B cell (primary cell): ENCODE results near the gene THEM5. TPM values are rescaled to one million over a fixed set of nuclear protein-coding genes. Genes with fewer than 3 reads are reported as not detected.

ENCODE experiments used
- ATAC-seq: fragments of 200-7000 bp; cut with Tn5 transposase; one replicate; pipeline ENCODE4 v1.10.0; 2021; ENCODE audit warnings: low read depth, mild to moderate bottlenecking, moderate number of reproducible peaks, moderate library complexity
- CTCF ChIA-PET: fragments of 350-600 bp; sonication (Branson Sonifier 250); formaldehyde crosslinking; loops from one replicate; lab custom pipeline; 2021; ENCODE audit warnings: antibody characterized with exemption, inconsistent platforms; lab: Charles Lee
- POLR2A ChIA-PET: fragments of 350-600 bp; sonication (Branson Sonifier 250); formaldehyde crosslinking; loops from one replicate; lab custom pipeline; 2021; ENCODE audit warnings: antibody characterized with exemption; lab: Charles Lee
- DNase-seq: peaks from one replicate; pipeline ENCODE4 v3.0.0; 2013
- H2AFZ ChIP-seq: 2 replicates; pipeline ENCODE4 v1.6.1; 2012; ENCODE audit warnings: mild to moderate bottlenecking, low read depth, low read length; ENCODE audit not compliant: insufficient read depth, poor library complexity, severe bottlenecking
- H3K27ac ChIP-seq, 2 donors: 1 replicate in 1 of 2; 2 replicates in 1 of 2; pipeline ENCODE4 v1.5.1; 2012 to 2013; ENCODE audit warnings: low read length in 2 of 2, mild to moderate bottlenecking in 2 of 2, moderate library complexity in 1 of 2
- H3K27me3 ChIP-seq, 4 experiments: fragments of 200-600 bp in 1 of 4; sonication (generic) in 1 of 4; replicated peaks in 1 of 4; 1 replicate in 2 of 4; 2 replicates in 2 of 4; pipeline versions ENCODE4 v1.6.1 to v1.7.0; 2013 to 2016; ENCODE audit warnings: low read length in 3 of 4, mild to moderate bottlenecking in 2 of 4, mixed read lengths in 1 of 4, moderate library complexity in 1 of 4; ENCODE audit not compliant: insufficient read depth in 4 of 4, control insufficient read depth in 3 of 4; ENCODE audit errors: control extremely low read depth in 1 of 4
- H3K36me3 ChIP-seq, 2 experiments: replicated peaks in 1 of 2; 1 replicate in 1 of 2; 2 replicates in 1 of 2; pipeline versions ENCODE4 v1.6.1 to v1.7.1; 2013; ENCODE audit warnings: low read length in 1 of 2; ENCODE audit not compliant: insufficient read depth in 2 of 2, control insufficient read depth in 1 of 2; ENCODE audit errors: control extremely low read depth in 1 of 2, extremely low read depth in 1 of 2
- H3K4me1 ChIP-seq, 2 donors: fragments of 200-600 bp in 1 of 2; sonication (generic) in 1 of 2; 1 replicate in 1 of 2; 2 replicates in 1 of 2; pipeline versions ENCODE4 v1.5.1 to v1.6.1; 2013 to 2017; ENCODE audit warnings: low read length in 2 of 2; ENCODE audit not compliant: control insufficient read depth in 2 of 2, insufficient read depth in 2 of 2
- H3K4me2 ChIP-seq: replicated peaks from 2 replicates; pipeline ENCODE3; 2012; ENCODE audit warnings: mild to moderate bottlenecking, low read depth, low read length; ENCODE audit not compliant: poor library complexity, severe bottlenecking
- H3K4me3 ChIP-seq, 5 experiments: fragments of 200-600 bp in 1 of 5; sonication (generic) in 1 of 5; 1 replicate in 3 of 5; 2 replicates in 2 of 5; pipeline versions ENCODE4 v1.5.1 to v1.7.0; 2011 to 2016; ENCODE audit warnings: low read length in 4 of 5, mild to moderate bottlenecking in 4 of 5, low read depth in 2 of 5, control low read depth in 1 of 5, moderate library complexity in 1 of 5; ENCODE audit not compliant: insufficient read depth in 1 of 5; ENCODE audit errors: control extremely low read depth in 1 of 5, extremely low read depth in 1 of 5
- H3K79me2 ChIP-seq: fragments of 200-600 bp; sonication (generic); one replicate; pipeline ENCODE4 v1.6.0; 2016; ENCODE audit warnings: low read length; ENCODE audit not compliant: control insufficient read depth, insufficient read depth
- H3K9ac ChIP-seq: fragments of 200-600 bp; sonication (generic); 2 replicates; pipeline ENCODE4 v1.6.1; 2017; ENCODE audit warnings: mild to moderate bottlenecking, low read length, moderate library complexity
- H3K9me3 ChIP-seq, 3 donors: one replicate each; pipeline versions ENCODE4 v1.6.1 to v1.7.1; 2013; ENCODE audit warnings: low read length in 2 of 3; ENCODE audit not compliant: control insufficient read depth in 2 of 3, insufficient read depth in 1 of 3; ENCODE audit errors: control extremely low read depth in 1 of 3
- H4K20me1 ChIP-seq: 2 replicates; pipeline ENCODE4 v1.6.0; 2012; ENCODE audit warnings: mild to moderate bottlenecking, low read length; ENCODE audit not compliant: insufficient read depth, control insufficient read depth, poor library complexity, severe bottlenecking
- H3K27ac Mint-ChIP-seq: one replicate; pipeline ENCODE4 v1.8.0; 2021; ENCODE audit warnings: mixed read lengths
- H3K27me3 Mint-ChIP-seq: one replicate; pipeline ENCODE4 v1.8.0; 2021; ENCODE audit warnings: mixed read lengths
- H3K4me1 Mint-ChIP-seq: one replicate; pipeline ENCODE4 v1.8.0; 2021; ENCODE audit warnings: mixed read lengths
- H3K4me3 Mint-ChIP-seq: one replicate; pipeline ENCODE4 v1.8.0; 2021; ENCODE audit warnings: mixed read lengths
- H3K9me3 Mint-ChIP-seq: one replicate; pipeline ENCODE4 v1.8.0; 2022; ENCODE audit warnings: mixed read lengths; ENCODE audit not compliant: insufficient read depth
- CTCF ChIP-seq: fragments of 200-600 bp; IDR thresholded peaks from one replicate; pipeline ENCODE4 v1.8.0; 2022; ENCODE audit warnings: antibody characterized with exemption, mild to moderate bottlenecking
- EZH2 ChIP-seq: IDR thresholded peaks from 2 replicates; pipeline ENCODE4 v1.6.1; 2012; ENCODE audit warnings: borderline replicate concordance, low read depth, mild to moderate bottlenecking, moderate library complexity, low read length; ENCODE audit not compliant: insufficient read depth, poor library complexity, severe bottlenecking
- WGBS: methylation state at CpG from one replicate; pipeline ENCODE4 v1.1.5; 2013; ENCODE audit warnings: missing lambda C conversion rate; ENCODE audit not compliant: insufficient coverage; 5-methylcytosine and 5-hydroxymethylcytosine counted together
- intact Hi-C: fragments of 100-400 bp; cut with micrococcal nuclease; formaldehyde crosslinking; loops from one replicate; pipeline ENCODE4 v1.10.0; 2022
- polyA plus RNA-seq: library from polyadenylated mRNA; depleted of rRNA; stranded (reverse); fragments of >200 nt; gene quantifications from 2 replicates; pipeline ENCODE4 v1.2.3, GENCODE V29; 2012
- total RNA-seq, 2 donors: library from RNA; stranded (reverse); fragments of 120-200 nt in 1 of 2; gene quantifications; 1 replicate in 1 of 2; 2 replicates in 1 of 2; pipeline versions ENCODE4 v1.2.3 to v1.2.4, GENCODE V29; 2013 to 2022

THEM5 gene
- total and polyA plus RNA-seq, 2 donors (not counting 1 experiment from before 2014, with no cell fraction given): not detected

- Mint-ChIP-seq H3K4me3 (no peak overlapping the region), H3K27ac (no peak overlapping the region), H3K27me3 (peaks cover 10% of the 10 kb centered on the region), H3K9me3 (no peaks in the 10 kb centered on the region), H3K4me1 (peaks cover 28% of the 10 kb centered on the region)
- Histone ChIP-seq H3K4me3 (no peak overlapping the region), H3K4me1 (peaks cover 26 to 33% of the 10 kb centered on the region in 2 donors), H2AFZ (no peak overlapping the region), H3K27ac (no peak overlapping the region), H3K9ac (no peak overlapping the region), H3K9me3 (peaks cover 0 to 8% (median 0%) of the 10 kb centered on the region in 3 donors), H3K4me2 (no peak overlapping the region), H4K20me1 (no peaks in the 10 kb centered on the region), H3K79me2 (no peaks in the 10 kb centered on the region), H3K36me3 (no peaks in the 10 kb centered on the region), H3K27me3 (peaks cover 0 to 20% (median 7%) of the 10 kb centered on the region in 4 experiments)
- ATAC-seq: no peak
- ChIA-PET POLR2A (no interaction called here), CTCF (interaction anchor here (0.7 to 2.6 kb wide), 10 partner anchors 8 to 535 kb away, joined by 3 to 14 read pairs (median 6); no protein-coding TSS in a partner anchor)
- intact Hi-C loops: loop anchor here (5.0 to 10.0 kb wide), 3 partner anchors 111 to 553 kb away; partner anchors contain the start of genes POGZ, RIIAD1 and ZNF687
- DNase-seq: no peak
- WGBS: 100% methylated on average over 2 of the region's 7 CpGs
- TF ChIP-seq EZH2 (no peak), CTCF (no peak)
Measured at GRCh38 chr1:151835596-151835995, 17.9 kb downstream of the THEM5 start.

- Histone ChIP-seq H2AFZ (no peak overlapping the region), H3K27me3 (peaks cover 0 to 16% (median 5%) of the 10 kb centered on the region in 4 experiments), H4K20me1 (no peaks in the 10 kb centered on the region), H3K4me1 (peaks cover 18 to 19% of the 10 kb centered on the region in 2 donors), H3K4me2 (no peak overlapping the region), H3K9me3 (peaks cover 0 to 6% (median 0%) of the 10 kb centered on the region in 3 donors), H3K9ac (no peak overlapping the region), H3K27ac (no peak overlapping the region), H3K4me3 (no peak overlapping the region), H3K79me2 (no peaks in the 10 kb centered on the region), H3K36me3 (no peaks in the 10 kb centered on the region)
- CTCF ChIA-PET: no interaction called here
- POLR2A ChIA-PET: no interaction called here
- no peak overlapping the region for H3K27ac Mint-ChIP-seq
- H3K9me3 Mint-ChIP-seq: no peaks in the 10 kb centered on the region
- DNase-seq: no peak
- TF ChIP-seq CTCF (no peak), EZH2 (no peak)
- peaks cover 24% of the 10 kb centered on the region for H3K4me1 Mint-ChIP-seq
- H3K4me3 Mint-ChIP-seq: no peak overlapping the region
- H3K27me3 Mint-ChIP-seq: peaks cover 17% of the 10 kb centered on the region
- no CpG with 5 or more reads among the region's 3 CpGs for WGBS
- no peak for ATAC-seq
- intact Hi-C loops: loop anchor here (10.0 kb wide), 1 partner anchor 109 kb away; the partner anchor contains the start of gene RIIAD1
Measured at GRCh38 chr1:151834239-151834638, 19.3 kb downstream of the THEM5 start.
